ENCODE measurements around the gene DQX1.

GRCh38 chr2:74556159-74556558 lies 30.1 kb upstream of the DQX1 start:
- TF ChIP-seq POLR2A (IDR thresholded peaks at IDR 0.05): no peak
- no peak for TF ChIP-seq CTCF (IDR thresholded peaks at IDR 0.05)
